SK-N-SH treated with all-trans-retinoic acid at 6 μM for 48 hours (cell line): ENCODE data around the gene FMO5.

Source experiments
- ARNTL ChIP-seq: fragments of 450-650 bp; formaldehyde crosslinking; IDR thresholded peaks from 2 replicates; pipeline ENCODE4 v1.5.0; 2020; ENCODE audit warnings: low read depth, mild to moderate bottlenecking, moderate library complexity, borderline replicate concordance
- PATZ1 ChIP-seq: fragments of 250-450 bp; sonication (Bioruptor Pico); IDR thresholded peaks from 2 replicates; pipeline ENCODE4 v1.8.0; 2020; ENCODE audit warnings: mild to moderate bottlenecking, moderate library complexity, borderline replicate concordance
- ZFP3 ChIP-seq: fragments of 250-450 bp; sonication (Bioruptor Pico); IDR thresholded peaks from 2 replicates; pipeline ENCODE4 v1.5.0; 2020; ENCODE audit warnings: mild to moderate bottlenecking, moderate library complexity
- ZNF70 ChIP-seq: fragments of 450-650 bp; formaldehyde crosslinking; IDR thresholded peaks from 2 replicates; pipeline ENCODE4 v1.5.0; 2020; ENCODE audit warnings: mild to moderate bottlenecking, moderate library complexity

DNA sequence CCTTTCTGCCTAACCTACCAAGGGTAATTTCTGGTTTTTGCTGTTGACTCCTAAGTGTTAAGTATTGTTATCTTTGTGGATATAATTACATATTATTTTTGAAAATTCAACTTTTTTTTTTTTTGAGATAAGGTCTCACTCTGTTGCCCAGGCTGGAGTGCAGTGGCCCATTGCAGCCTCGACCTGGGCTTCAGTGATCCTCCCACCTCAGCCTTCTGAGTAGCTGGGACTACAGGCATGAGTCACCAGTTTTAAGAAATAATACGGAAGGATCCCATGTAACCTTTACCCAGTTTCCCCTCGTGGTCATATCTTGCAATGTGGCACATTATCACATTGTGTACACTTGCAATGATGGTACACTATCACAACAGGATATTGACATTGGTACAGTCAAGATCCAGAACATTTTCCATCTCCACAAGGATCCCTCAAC lies 20.5 kb upstream of the FMO5 start:
- no peak for TF ChIP-seq ZFP3 (CRISPR knock-in tag)
- no peak for TF ChIP-seq PATZ1
- TF ChIP-seq ARNTL, result no peak
- TF ChIP-seq ZNF70 (CRISPR knock-in tag), result no peak
